Astrocyte of the spinal cord (primary cell): ENCODE measurements around the gene ADAM12.
A peak's percentile ranks its signal among the peaks of the same experiment; 100 is the strongest.

Experiments
- DNase-seq: peaks from one replicate; pipeline ENCODE4 v3.0.0; 2011; ENCODE audit warnings: low read depth, low spot score
- H3K4me3 ChIP-seq: 2 replicates; pipeline ENCODE4 v1.5.1; 2011; ENCODE audit warnings: low read depth, mild to moderate bottlenecking, low read length, moderate library complexity
- CTCF ChIP-seq: IDR thresholded peaks from 2 replicates; pipeline ENCODE4 v1.5.1; 2012; ENCODE audit warnings: low read depth, mild to moderate bottlenecking, low read length, inconsistent platforms
- in situ Hi-C: cut with HindIII; loops from 2 replicates; pipeline ENCODE4 v1.10.0; 2017; ENCODE audit warnings: low sequenced_read_pairs

The ADAM12 gene

GRCh38 chr10:126243306-126243705, 145.0 kb downstream of the ADAM12 start:
- peak; percentile 52 for DNase-seq
- no peak overlapping the region for H3K4me3 ChIP-seq
- no peak for TF ChIP-seq CTCF
- in situ Hi-C loops, result no loop called here

- no peak for TF ChIP-seq CTCF
- in situ Hi-C loops, result no loop called here
- DNase-seq, result peak; percentile 88
- H3K4me3 ChIP-seq, result no peak overlapping the region
Measured at GRCh38 chr10:126242397-126243260, 145.6 kb downstream of the ADAM12 start.

- no peak for TF ChIP-seq CTCF
- DNase-seq, result peak; percentile 63
- no peak overlapping the region for H3K4me3 ChIP-seq
- in situ Hi-C loops, result no loop called here
Measured at GRCh38 chr10:126240483-126240882, 147.8 kb downstream of the ADAM12 start.

GRCh38 chr10:126239844-126240243, 148.4 kb downstream of the ADAM12 start:
- DNase-seq, result no peak
- TF ChIP-seq CTCF, result no peak
- in situ Hi-C loops, result no loop called here

GRCh38 chr10:126235979-126236851, 152.1 kb downstream of the ADAM12 start:
- no peak for DNase-seq
- H3K4me3 ChIP-seq, result no peak overlapping the region
- in situ Hi-C loops, result no loop called here
- no peak for TF ChIP-seq CTCF

More at GRCh38 chr10:126239844-126240243, 148.4 kb downstream of the ADAM12 start:
- H3K4me3 ChIP-seq, result no peak overlapping the region

GRCh38 chr10:126235091-126235978, 152.9 kb downstream of the ADAM12 start:
- DNase-seq, result no peak
- no peak for TF ChIP-seq CTCF
- H3K4me3 ChIP-seq, result no peak overlapping the region
- in situ Hi-C loops, result no loop called here
